ENCODE data around the gene ACSBG1. TPM values are rescaled to one million over a fixed set of nuclear protein-coding genes. Genes with fewer than 3 reads are reported as not detected.

ACSBG1 gene
- total RNA-seq, 2 donors from 2014 or later, result 0.05 to 1.1 TPM

- Mint-ChIP-seq H3K27ac (no peak overlapping the region), H3K27me3 (no peaks in the 10 kb centered on the region), H3K4me3 (no peak overlapping the region), H3K36me3 (ENCODE audit: low read depth) (peaks cover 2% of the 10 kb centered on the region), H3K4me1 (peaks cover 21% of the 10 kb centered on the region)
- DNase-seq (no peak), ATAC-seq (peak; percentile 53)
- H3K9me3 ChIP-seq (ENCODE audit: control insufficient read depth, low read length, poor library complexity, severe bottlenecking), result no peaks in the 10 kb centered on the region
Observed at GRCh38 chr15:78177447-78177873, 56.9 kb downstream of the ACSBG1 start.

- no peak overlapping the region for H3K4me3 Mint-ChIP-seq
- H3K27ac Mint-ChIP-seq, result no peak overlapping the region
- H3K4me1 Mint-ChIP-seq, result peaks cover 21% of the 10 kb centered on the region
- peaks cover 2% of the 10 kb centered on the region for H3K36me3 Mint-ChIP-seq (ENCODE audit: low read depth)
- H3K9me3 ChIP-seq (ENCODE audit: control insufficient read depth, low read length, poor library complexity, severe bottlenecking), result no peaks in the 10 kb centered on the region
- DNase-seq (no peak), ATAC-seq (no peak)
- no peaks in the 10 kb centered on the region for H3K27me3 Mint-ChIP-seq
Observed at GRCh38 chr15:78175330-78175729, 59.0 kb downstream of the ACSBG1 start.

- Mint-ChIP-seq H3K4me3 (no peak overlapping the region), H3K27me3 (no peaks in the 10 kb centered on the region), H3K4me1 (peaks cover 21% of the 10 kb centered on the region), H3K27ac (no peak overlapping the region), H3K36me3 (ENCODE audit: low read depth) (peaks cover 4% of the 10 kb centered on the region)
- H3K9me3 ChIP-seq (ENCODE audit: control insufficient read depth, low read length, poor library complexity, severe bottlenecking), result no peaks in the 10 kb centered on the region
- ATAC-seq (no peak), DNase-seq (no peak)
Observed at GRCh38 chr15:78174401-78174800, 60.0 kb downstream of the ACSBG1 start.

- Mint-ChIP-seq H3K4me3 (no peak overlapping the region), H3K4me1 (peaks cover 29% of the 10 kb centered on the region), H3K27ac (no peak overlapping the region), H3K36me3 (ENCODE audit: low read depth) (peaks cover 4% of the 10 kb centered on the region), H3K27me3 (no peaks in the 10 kb centered on the region)
- DNase-seq (no peak), ATAC-seq (no peak)
- no peaks in the 10 kb centered on the region for H3K9me3 ChIP-seq (ENCODE audit: control insufficient read depth, low read length, poor library complexity, severe bottlenecking)
Observed at GRCh38 chr15:78171864-78172472, 62.4 kb downstream of the ACSBG1 start.

DNA sequence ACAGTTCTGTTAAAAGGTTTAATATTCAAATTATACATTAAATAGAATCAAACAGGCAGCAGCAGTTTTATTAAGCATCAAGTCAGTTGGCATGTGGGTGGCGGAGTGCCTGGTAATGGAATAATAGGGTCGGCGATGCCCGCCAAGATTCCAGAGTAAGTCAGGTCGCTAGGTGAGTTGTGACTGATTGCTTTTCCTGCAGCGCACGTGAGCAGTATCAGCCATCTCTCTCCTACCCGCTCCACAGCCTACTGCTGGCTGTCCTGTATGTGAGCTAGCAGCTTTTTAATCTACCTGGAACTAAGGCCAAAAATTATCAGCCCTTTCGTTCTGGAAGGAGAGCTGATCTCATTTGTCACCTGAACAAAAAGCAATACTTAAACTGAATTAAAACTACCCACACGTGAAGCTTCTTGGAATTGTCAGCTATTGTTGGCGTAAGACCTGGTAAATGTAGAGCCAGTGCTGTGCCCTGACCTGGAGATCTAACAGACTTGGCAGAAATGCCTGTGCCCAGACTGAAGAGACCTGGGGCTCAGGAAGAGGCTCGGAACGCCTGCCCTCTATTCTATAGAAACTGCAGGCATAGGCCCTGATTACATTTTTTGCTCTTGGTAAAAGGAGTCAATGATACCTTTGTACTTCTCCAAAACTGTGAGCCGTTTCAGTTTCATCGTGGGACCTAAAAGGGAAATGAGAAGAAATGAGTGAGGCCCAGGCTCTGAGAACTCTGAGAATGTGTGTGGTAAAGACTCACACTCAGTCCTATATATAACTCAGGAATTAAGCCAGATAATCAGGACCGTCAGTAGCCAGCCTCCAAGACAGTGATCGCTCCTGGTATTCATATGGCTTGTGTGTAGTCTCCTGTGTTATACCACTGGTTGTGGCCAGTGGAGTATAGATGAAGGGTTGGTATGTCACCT lies 63.3 kb downstream of the ACSBG1 start:
- no peak for DNase-seq
- H3K4me1 Mint-ChIP-seq, result peaks cover 31% of the 10 kb centered on the region
- ATAC-seq, result peak; percentile 53
- H3K27me3 Mint-ChIP-seq, result no peaks in the 10 kb centered on the region
- no peaks in the 10 kb centered on the region for H3K9me3 ChIP-seq (ENCODE audit: control insufficient read depth, low read length, poor library complexity, severe bottlenecking)
- H3K27ac Mint-ChIP-seq, result no peak overlapping the region
- no peak overlapping the region for H3K4me3 Mint-ChIP-seq
- peaks cover 5% of the 10 kb centered on the region for H3K36me3 Mint-ChIP-seq (ENCODE audit: low read depth)

- H3K27me3 Mint-ChIP-seq, result no peaks in the 10 kb centered on the region
- no peak overlapping the region for H3K27ac Mint-ChIP-seq
- peaks cover 7% of the 10 kb centered on the region for H3K36me3 Mint-ChIP-seq (ENCODE audit: low read depth)
- peaks cover 14% of the 10 kb centered on the region for H3K4me1 Mint-ChIP-seq
- no peak for DNase-seq
- ATAC-seq, result no peak
- H3K9me3 ChIP-seq (ENCODE audit: control insufficient read depth, low read length, poor library complexity, severe bottlenecking), result no peaks in the 10 kb centered on the region
- H3K4me3 Mint-ChIP-seq, result no peak overlapping the region
Observed at GRCh38 chr15:78168608-78169007, 65.8 kb downstream of the ACSBG1 start.

DNA sequence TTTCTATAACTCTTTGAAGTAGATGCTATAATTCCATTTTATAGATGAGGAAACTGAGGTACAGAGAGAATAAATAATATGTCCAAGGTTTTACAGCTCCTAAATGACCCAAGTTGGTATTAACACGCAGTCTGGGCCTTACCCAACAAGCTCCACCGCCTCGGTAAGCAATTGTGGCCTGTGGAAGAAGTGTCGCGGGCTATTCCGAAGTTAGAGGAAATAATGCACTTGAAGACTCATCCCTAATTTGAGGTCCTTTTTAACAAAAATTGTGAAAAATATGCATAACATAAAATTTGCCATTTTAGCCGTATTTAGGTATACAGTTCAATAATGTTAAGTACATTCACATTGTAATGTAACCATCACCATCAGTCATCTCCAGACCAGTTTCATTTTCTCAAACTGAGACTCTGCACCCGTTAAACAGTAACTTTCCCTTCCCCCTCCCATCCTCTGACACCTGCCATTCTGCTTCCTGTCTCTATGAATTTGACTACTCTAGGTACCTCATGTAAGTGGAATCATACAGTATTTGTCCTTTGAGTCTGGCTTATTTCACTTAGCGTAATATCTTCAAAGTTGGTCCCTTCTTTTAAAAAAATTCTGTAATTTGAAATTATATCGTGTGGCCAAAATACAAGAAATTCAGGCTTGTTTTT lies 67.0 kb downstream of the ACSBG1 start:
- H3K9me3 ChIP-seq (ENCODE audit: control insufficient read depth, low read length, poor library complexity, severe bottlenecking), result no peaks in the 10 kb centered on the region
- Mint-ChIP-seq H3K4me1 (peaks cover 11% of the 10 kb centered on the region), H3K4me3 (peak overlapping the region; percentile 25), H3K36me3 (ENCODE audit: low read depth) (peaks cover 7% of the 10 kb centered on the region), H3K27ac (peak overlapping the region; percentile 21), H3K27me3 (no peaks in the 10 kb centered on the region)
- peak; percentile 75 for ATAC-seq
- no peak for DNase-seq

GRCh38 chr15:78164010-78164409 lies 70.4 kb downstream of the ACSBG1 start:
- Mint-ChIP-seq H3K4me3 (no peak overlapping the region), H3K4me1 (peaks cover 11% of the 10 kb centered on the region), H3K27ac (no peak overlapping the region), H3K27me3 (no peaks in the 10 kb centered on the region), H3K36me3 (ENCODE audit: low read depth) (peaks cover 4% of the 10 kb centered on the region)
- no peaks in the 10 kb centered on the region for H3K9me3 ChIP-seq (ENCODE audit: control insufficient read depth, low read length, poor library complexity, severe bottlenecking)
- ATAC-seq (no peak), DNase-seq (no peak)

DNA sequence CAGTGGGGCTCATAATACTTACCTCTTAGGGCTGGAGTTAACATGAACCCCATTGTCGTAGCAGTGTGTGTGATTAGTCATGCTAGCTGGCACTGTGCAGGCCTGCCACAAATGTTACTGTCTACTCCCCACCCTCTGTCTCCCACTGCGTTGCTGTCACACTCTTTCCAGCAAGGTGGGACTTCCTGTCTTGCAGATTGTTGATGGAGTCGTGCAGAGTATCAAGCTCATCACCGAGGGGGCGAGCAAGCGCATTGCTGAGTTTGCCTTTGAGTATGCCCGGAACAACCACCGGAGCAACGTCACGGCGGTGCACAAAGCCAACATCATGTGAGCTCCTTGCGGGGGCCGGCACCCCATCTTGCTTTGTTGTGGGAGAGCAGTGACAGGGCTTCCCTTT lies 72.3 kb downstream of the ACSBG1 start:
- Mint-ChIP-seq H3K27me3 (no peaks in the 10 kb centered on the region), H3K4me3 (no peak overlapping the region), H3K36me3 (ENCODE audit: low read depth) (peaks cover 4% of the 10 kb centered on the region), H3K4me1 (peaks cover 3% of the 10 kb centered on the region), H3K27ac (no peak overlapping the region)
- DNase-seq (no peak), ATAC-seq (peak; percentile 49)
- no peaks in the 10 kb centered on the region for H3K9me3 ChIP-seq (ENCODE audit: control insufficient read depth, low read length, poor library complexity, severe bottlenecking)

- Mint-ChIP-seq H3K4me3 (no peak overlapping the region), H3K27ac (no peak overlapping the region), H3K36me3 (ENCODE audit: low read depth) (no peaks in the 10 kb centered on the region), H3K27me3 (no peaks in the 10 kb centered on the region), H3K4me1 (no peaks in the 10 kb centered on the region)
- no peak for ATAC-seq
- H3K9me3 ChIP-seq (ENCODE audit: control insufficient read depth, low read length, poor library complexity, severe bottlenecking), result no peaks in the 10 kb centered on the region
- DNase-seq, result no peak
Observed at GRCh38 chr15:78159395-78159794, 75.0 kb downstream of the ACSBG1 start.

DNA sequence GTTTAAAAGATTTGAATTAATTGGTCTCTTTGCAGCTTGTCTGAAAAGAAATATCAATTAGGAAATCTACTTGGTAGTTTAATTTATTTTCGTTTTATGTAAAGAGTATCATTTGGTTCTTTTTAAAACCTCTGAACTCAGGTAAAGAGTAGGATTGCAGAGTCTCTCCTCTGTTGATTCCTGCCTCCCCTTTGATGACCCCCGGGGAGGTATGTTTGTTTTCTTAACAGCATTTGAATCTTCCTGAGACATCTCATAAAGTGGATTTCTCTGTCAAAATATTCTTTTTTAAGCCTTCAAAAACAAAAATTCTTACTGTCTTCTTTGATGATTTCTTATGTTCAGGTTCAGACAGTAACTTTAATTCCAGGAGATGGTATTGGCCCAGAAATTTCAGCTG lies 77.2 kb downstream of the ACSBG1 start:
- Mint-ChIP-seq H3K27ac (no peak overlapping the region), H3K4me3 (no peak overlapping the region), H3K27me3 (no peaks in the 10 kb centered on the region), H3K4me1 (peaks cover 5% of the 10 kb centered on the region), H3K36me3 (ENCODE audit: low read depth) (no peaks in the 10 kb centered on the region)
- ATAC-seq, result no peak
- no peaks in the 10 kb centered on the region for H3K9me3 ChIP-seq (ENCODE audit: control insufficient read depth, low read length, poor library complexity, severe bottlenecking)
- no peak for DNase-seq

DNA sequence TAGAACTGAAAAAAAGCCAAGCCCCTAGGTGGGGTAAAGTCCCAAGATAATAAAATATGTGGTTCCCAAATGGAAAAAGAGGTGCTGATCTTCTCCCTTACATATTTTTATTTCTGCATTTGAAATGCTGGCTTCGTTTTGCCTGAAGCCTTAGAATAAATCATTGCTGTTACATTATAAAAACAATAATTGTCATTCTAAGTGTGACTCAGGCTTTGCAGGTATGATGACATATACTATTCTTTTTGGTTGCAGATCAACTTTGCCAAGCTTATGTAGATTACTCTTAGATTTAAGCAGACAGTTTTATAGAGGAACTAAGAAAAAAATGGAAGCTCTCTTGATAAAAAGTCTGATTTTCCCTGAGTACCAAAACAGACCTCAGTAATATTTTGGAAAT lies 77.7 kb downstream of the ACSBG1 start:
- no peak for ATAC-seq
- H3K4me1 Mint-ChIP-seq, result peaks cover 5% of the 10 kb centered on the region
- no peak overlapping the region for H3K4me3 Mint-ChIP-seq
- H3K27ac Mint-ChIP-seq, result no peak overlapping the region
- H3K27me3 Mint-ChIP-seq, result no peaks in the 10 kb centered on the region
- H3K9me3 ChIP-seq (ENCODE audit: control insufficient read depth, low read length, poor library complexity, severe bottlenecking), result no peaks in the 10 kb centered on the region
- no peaks in the 10 kb centered on the region for H3K36me3 Mint-ChIP-seq (ENCODE audit: low read depth)
- no peak for DNase-seq

DNA sequence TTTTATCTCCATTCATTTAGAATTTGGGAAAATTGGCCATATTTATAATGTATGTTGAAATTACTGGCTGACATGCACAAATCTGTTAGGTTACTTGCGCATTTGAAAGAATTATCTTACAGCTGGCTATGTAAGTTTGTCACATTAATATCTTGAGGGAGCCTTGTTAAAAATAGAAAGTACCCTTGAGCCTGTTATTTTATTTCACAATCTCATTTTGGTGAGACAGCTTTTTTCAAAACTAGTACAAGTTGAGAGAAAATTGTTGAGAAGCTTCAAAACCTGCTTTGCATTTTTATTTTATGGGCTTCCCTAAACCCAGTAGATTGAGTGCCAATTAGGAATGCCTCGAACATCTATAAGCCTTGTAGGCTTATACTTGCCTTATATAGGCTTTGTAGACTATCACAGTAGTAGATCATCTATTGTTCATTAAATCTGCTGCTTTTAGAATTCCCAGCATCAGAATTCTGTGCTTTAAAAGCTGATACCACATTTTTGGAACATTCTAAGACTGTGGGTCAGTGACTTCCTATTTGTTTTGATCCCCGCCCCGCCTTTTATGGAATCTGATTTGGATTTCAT lies 78.9 kb downstream of the ACSBG1 start:
- no peaks in the 10 kb centered on the region for H3K36me3 Mint-ChIP-seq (ENCODE audit: low read depth)
- no peak for ATAC-seq
- peaks cover 13% of the 10 kb centered on the region for H3K4me1 Mint-ChIP-seq
- H3K9me3 ChIP-seq (ENCODE audit: control insufficient read depth, low read length, poor library complexity, severe bottlenecking), result no peaks in the 10 kb centered on the region
- no peak overlapping the region for H3K4me3 Mint-ChIP-seq
- no peak overlapping the region for H3K27ac Mint-ChIP-seq
- no peak for DNase-seq
- no peaks in the 10 kb centered on the region for H3K27me3 Mint-ChIP-seq

Measured in T-helper 17 cell (primary cell).